A549 (cell line): Measurements from ENCODE around the gene SLC35F4.

Source experiments
- CTCF ChIP-seq: fragments of >200 bp; sonication (Bioruptor Twin); formaldehyde crosslinking; IDR thresholded peaks from 3 replicates; pipeline ENCODE4 v1.5.1; 2016
- MAFK ChIP-seq: fragments of 450-650 bp; IDR thresholded peaks from 2 replicates; pipeline ENCODE4 v1.6.1; 2014; ENCODE audit not compliant: partially characterized antibody
- MAZ ChIP-seq: fragments of 150-350 bp; IDR thresholded peaks from 2 replicates; pipeline ENCODE4 v1.6.1; 2014; ENCODE audit warnings: antibody characterized with exemption, low read depth, low read length, borderline replicate concordance
- RCOR1 ChIP-seq: fragments of 150-350 bp; IDR thresholded peaks from 2 replicates; pipeline ENCODE4 v1.6.1; 2014; ENCODE audit warnings: antibody characterized with exemption, low read length, low read depth
- ZC3H11A ChIP-seq: fragments of 450-650 bp; IDR thresholded peaks from 2 replicates; pipeline ENCODE4 v1.6.1; 2014; ENCODE audit warnings: antibody characterized with exemption, mild to moderate bottlenecking

GRCh38 chr14:57755018-57755521 lies 110.8 kb downstream of the SLC35F4 start:
- TF ChIP-seq MAZ (no peak), MAFK (no peak), CTCF (no peak), RCOR1 (no peak), ZC3H11A (no peak)
